ENCODE results near the gene PHF12. TPM values are rescaled to one million over a fixed set of nuclear protein-coding genes. Genes with fewer than 3 reads are reported as not detected.

PHF12 gene
- total and polyA plus RNA-seq, 11 donors = 8.2 to 31.2 (median 20.9) TPM

DNA sequence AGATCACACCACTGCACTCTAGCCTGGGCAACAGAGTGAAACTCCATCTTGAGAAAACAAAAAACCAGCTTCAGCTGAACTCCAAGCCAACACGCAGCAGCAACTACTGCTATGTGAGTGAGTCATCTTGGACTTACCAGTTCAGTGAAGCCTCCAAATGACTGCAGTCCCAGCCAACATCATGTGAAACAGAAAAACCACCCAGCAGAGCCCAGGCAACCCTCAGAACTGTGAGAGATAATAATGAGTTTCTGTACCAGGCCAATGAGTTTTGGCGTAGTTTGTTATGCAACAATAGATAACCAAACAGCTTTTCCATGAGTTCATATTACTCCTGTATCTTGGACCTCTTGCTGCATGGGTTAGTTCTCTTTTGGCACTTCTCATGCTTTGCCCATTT, 23.3 kb downstream of the PHF12 start:
- DNase-seq (no peak), ATAC-seq (no peak)
- peaks cover 0 to 48% (median 9%) of the 10 kb centered on the region in 12 donors for H3K4me1 ChIP-seq
- H3K27me3 ChIP-seq = no peaks in the 10 kb centered on the region
- intact Hi-C loops (cut with DNase I) = no loop called here
- WGBS, 4 donors = 96 to 99% (median 97%) methylated on average over 2 of the region's 2 CpGs
- peaks cover 0 to 3% (median 0%) of the 10 kb centered on the region in 12 donors for H3K9me3 ChIP-seq
- TF ChIP-seq, protein P1, sequence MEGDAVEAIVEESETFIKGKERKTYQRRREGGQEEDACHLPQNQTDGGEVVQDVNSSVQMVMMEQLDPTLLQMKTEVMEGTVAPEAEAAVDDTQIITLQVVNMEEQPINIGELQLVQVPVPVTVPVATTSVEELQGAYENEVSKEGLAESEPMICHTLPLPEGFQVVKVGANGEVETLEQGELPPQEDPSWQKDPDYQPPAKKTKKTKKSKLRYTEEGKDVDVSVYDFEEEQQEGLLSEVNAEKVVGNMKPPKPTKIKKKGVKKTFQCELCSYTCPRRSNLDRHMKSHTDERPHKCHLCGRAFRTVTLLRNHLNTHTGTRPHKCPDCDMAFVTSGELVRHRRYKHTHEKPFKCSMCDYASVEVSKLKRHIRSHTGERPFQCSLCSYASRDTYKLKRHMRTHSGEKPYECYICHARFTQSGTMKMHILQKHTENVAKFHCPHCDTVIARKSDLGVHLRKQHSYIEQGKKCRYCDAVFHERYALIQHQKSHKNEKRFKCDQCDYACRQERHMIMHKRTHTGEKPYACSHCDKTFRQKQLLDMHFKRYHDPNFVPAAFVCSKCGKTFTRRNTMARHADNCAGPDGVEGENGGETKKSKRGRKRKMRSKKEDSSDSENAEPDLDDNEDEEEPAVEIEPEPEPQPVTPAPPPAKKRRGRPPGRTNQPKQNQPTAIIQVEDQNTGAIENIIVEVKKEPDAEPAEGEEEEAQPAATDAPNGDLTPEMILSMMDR (IDR thresholded peaks at IDR 0.05) = no peak
- TF ChIP-seq POLR2A (IDR thresholded peaks at IDR 0.05) = no peak
- H3K4me3 ChIP-seq = no peak overlapping the region
- peaks cover 0 to 48% (median 38%) of the 10 kb centered on the region in 9 donors for H3K36me3 ChIP-seq
- no peak overlapping the region for H3K27ac ChIP-seq

DNA sequence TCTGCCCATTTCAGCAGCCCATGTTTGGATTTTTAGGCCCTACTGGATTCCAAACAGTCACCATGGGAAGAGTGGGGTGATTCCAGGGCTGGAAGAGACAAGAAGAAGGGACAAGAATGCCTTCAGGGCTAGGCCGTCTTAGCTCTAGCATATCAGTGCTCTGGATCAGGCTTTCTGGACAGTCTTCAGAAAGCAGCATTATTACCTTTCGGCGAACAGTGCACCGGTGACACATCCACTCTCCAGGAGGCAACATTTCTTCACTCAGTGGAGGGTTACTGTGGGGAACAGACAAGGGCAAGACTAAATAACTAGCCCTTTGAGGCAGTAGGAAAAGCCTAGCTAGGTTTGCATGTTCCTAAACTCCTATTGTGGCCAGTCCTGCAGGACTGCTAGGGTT, 24.5 kb downstream of the PHF12 start:
- Histone ChIP-seq H3K4me1 (peaks cover 0 to 48% (median 8%) of the 10 kb centered on the region in 12 donors), H3K36me3 (peaks cover 0 to 59% (median 51%) of the 10 kb centered on the region in 9 donors), H3K9me3 (peaks cover 0 to 3% (median 0%) of the 10 kb centered on the region in 12 donors), H3K27ac (peak overlapping the region in 5 of 12 donors; percentile 6 to 87 (median 35)), H3K27me3 (no peaks in the 10 kb centered on the region), H3K4me3 (no peak overlapping the region)
- ATAC-seq (no peak), DNase-seq (no peak)
- intact Hi-C loops (cut with DNase I) = no loop called here
- no peak for TF ChIP-seq POLR2A (IDR thresholded peaks at IDR 0.05)
- 93 to 95% (median 94%) methylated on average over 4 of the region's 4 CpGs for WGBS, 4 donors

DNA sequence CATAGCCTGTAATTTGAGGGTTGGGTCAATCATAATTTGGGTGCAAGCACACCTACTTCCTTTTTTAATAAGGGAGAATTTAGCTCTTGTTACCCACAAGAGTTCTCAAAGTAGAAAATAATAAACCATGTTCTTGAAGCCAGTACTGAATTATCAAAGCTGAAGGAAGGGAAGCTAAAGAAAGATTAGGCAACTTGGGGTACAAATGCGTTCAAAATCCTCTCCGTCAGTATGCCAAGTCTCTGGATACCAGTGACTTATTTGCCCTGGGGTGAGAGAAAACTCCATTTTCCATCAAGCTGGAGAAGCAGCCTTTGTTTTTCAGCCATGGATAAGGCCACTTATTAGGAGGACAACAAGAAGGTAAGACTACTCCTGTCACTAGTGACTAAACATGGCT, 25.0 kb downstream of the PHF12 start:
- DNase-seq (no peak), ATAC-seq (no peak)
- TF ChIP-seq POLR2A (IDR thresholded peaks at IDR 0.05) = no peak
- H3K4me1 ChIP-seq = peaks cover 0 to 48% (median 8%) of the 10 kb centered on the region in 12 donors
- peak overlapping the region in 6 of 12 donors; percentile 6 to 87 (median 37) for H3K27ac ChIP-seq
- H3K36me3 ChIP-seq = peaks cover 0 to 63% (median 55%) of the 10 kb centered on the region in 9 donors
- 81 to 93% (median 90%) methylated on average over 2 of the region's 2 CpGs for WGBS, 4 donors
- H3K27me3 ChIP-seq = no peaks in the 10 kb centered on the region
- intact Hi-C loops (cut with DNase I) = no loop called here
- H3K4me3 ChIP-seq = no peak overlapping the region
- H3K9me3 ChIP-seq = peaks cover 0 to 3% (median 0%) of the 10 kb centered on the region in 12 donors

DNA sequence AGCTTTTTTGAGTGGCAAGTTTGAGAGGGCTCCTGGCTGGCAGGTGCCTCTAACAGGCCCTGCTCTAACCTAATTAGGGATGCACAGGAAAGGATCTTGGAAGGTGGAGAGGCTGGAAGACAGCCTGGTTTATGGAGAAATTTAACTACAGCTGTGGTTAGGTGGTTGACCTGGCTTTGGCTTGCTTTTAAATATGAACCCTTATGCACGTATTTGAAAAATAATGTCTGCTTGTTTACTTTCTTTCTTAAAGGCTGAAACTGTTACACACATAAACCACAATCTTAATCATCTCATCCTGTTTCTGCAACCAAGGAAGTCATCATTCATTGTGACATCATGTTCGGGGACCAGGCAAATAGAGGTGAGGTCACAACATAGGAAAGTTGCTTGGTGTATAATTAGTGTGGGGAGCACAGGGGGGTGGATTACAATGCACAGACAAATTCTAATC, 25.4 kb downstream of the PHF12 start:
- 52 to 55% (median 54%) methylated on average over 2 of the region's 2 CpGs for WGBS, 4 donors
- TF ChIP-seq POLR2A (IDR thresholded peaks at IDR 0.05) = no peak
- TF ChIP-seq, protein P1 (IDR thresholded peaks at IDR 0.05) = no peak
- ATAC-seq (peak in 3 of 4 donors; percentile 46 to 79 (median 68)), DNase-seq (no peak)
- peak overlapping the region in 3 of 12 donors; percentile 16 to 87 (median 39) for H3K27ac ChIP-seq
- peaks cover 0 to 67% (median 60%) of the 10 kb centered on the region in 9 donors for H3K36me3 ChIP-seq
- intact Hi-C loops (cut with DNase I) = no loop called here
- peaks cover 0 to 48% (median 8%) of the 10 kb centered on the region in 12 donors for H3K4me1 ChIP-seq
- H3K9me3 ChIP-seq = peaks cover 0 to 3% (median 0%) of the 10 kb centered on the region in 12 donors
- no peaks in the 10 kb centered on the region for H3K27me3 ChIP-seq
- H3K4me3 ChIP-seq = no peak overlapping the region

DNA sequence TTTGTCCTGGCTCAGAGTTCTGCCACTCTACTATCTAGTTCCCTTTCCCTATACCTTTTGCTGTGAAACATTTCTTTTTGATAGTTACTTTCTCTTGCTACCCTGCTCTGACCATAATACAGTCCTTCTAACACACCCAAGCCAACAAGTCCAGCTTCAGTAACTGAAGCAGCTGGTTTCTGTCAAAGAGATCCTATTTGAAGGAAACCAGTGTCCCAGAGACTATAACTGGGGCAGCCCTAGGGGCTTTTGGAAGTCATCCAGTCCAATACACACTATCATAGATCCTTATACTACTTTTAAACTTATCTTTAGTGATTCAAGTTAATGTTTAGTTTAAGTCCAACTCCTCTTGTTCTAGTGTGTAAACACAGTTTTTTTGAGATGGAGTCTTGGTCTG, 31.1 kb downstream of the PHF12 start:
- DNase-seq = no peak
- ATAC-seq = no peak
- Histone ChIP-seq H3K27ac (no peak overlapping the region), H3K27me3 (no peaks in the 10 kb centered on the region), H3K4me3 (no peak overlapping the region), H3K36me3 (peaks cover 0 to 100% (median 96%) of the 10 kb centered on the region in 9 donors), H3K4me1 (peaks cover 0 to 10% (median 3%) of the 10 kb centered on the region in 12 donors), H3K9me3 (no peaks in the 10 kb centered on the region)
- TF ChIP-seq POLR2A (IDR thresholded peaks at IDR 0.05) = no peak
- TF ChIP-seq, protein P1 (IDR thresholded peaks at IDR 0.05) = no peak
- intact Hi-C loops (cut with DNase I) = no loop called here
